Omental fat pad (tissue), 4 donors: ENCODE results near the gene BORCS6. TPM values are rescaled to one million over a fixed set of nuclear protein-coding genes. Genes with fewer than 3 reads are reported as not detected.

Source experiments
- ATAC-seq: fragments of 150-250 bp; one replicate; pipeline ENCODE4 v1.9.1; 2016; ENCODE audit warnings: mild to moderate bottlenecking, moderate library complexity; ENCODE audit not compliant: low FRiP score
- DNase-seq: peaks from one replicate; pipeline ENCODE4 v3.0.0-alpha.2; 2019; ENCODE audit warnings: low spot score
- total RNA-seq, 4 donors: library from RNA; depleted of rRNA; stranded (reverse); fragments of >200 nt; gene quantifications; one replicate each; pipeline ENCODE4 v1.1.0, GENCODE V29; 2016
- TF ChIP-seq, protein P1 (sequence below), 3 donors: fragments of 450-650 bp; IDR thresholded peaks; one replicate each; pipeline ENCODE4 v1.5.1; 2016 to 2017; ENCODE audit warnings: antibody characterized with exemption in 3 of 3, mild to moderate bottlenecking in 3 of 3, moderate library complexity in 2 of 3

BORCS6 gene
- total RNA-seq, 4 donors from 2014 or later: 4.7 to 9.9 (median 6.7) TPM

DNA sequence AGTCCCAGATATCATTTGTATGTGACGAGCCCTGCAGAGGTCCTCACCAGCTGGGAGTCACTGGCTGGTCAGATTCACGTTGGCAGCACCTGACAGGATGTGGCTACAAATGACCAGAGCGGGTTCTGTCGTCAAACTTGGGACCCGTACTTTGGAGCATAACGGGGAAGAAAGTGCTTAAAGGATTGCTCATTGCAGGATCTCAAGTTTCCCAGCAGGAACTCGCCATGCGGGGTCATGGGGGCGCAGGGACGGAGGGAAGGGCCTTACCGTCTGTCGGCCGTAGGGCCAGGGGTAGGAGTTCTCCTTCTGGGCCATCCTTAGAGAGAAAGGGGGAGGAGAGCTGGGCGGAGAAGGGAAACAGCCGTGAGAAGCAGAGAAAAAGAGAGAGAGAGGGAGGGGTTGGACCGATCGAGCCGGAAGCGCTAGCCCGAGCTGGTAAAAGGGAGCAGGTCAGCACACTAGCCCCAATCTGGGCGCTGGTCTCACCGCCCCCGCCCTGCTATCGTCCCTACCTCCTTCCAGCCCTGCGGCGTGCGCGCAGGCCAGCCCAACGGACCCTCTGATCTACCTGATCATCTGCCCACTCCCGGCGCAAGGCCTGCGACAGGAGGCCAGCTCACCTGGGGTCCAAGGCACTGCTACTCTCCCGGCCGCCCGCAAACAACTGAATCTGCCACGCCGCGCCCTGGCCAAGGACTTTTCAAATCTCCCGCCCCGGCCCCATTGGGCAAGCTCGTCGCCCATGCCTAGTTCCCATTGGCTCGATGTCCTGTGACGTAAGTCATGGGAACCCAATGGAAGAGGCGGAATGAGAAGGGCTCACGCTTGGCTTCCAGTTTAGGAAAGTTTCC is 20.2 kb upstream of the BORCS6 start, which contains the start of gene AURKB:
Gene AURKB, minus strand, starts transcription at position 669 of the 854 bp plus-strand sequence. Its CDS starts 351 bp downstream, at position 318.
- TF ChIP-seq, protein P1, sequence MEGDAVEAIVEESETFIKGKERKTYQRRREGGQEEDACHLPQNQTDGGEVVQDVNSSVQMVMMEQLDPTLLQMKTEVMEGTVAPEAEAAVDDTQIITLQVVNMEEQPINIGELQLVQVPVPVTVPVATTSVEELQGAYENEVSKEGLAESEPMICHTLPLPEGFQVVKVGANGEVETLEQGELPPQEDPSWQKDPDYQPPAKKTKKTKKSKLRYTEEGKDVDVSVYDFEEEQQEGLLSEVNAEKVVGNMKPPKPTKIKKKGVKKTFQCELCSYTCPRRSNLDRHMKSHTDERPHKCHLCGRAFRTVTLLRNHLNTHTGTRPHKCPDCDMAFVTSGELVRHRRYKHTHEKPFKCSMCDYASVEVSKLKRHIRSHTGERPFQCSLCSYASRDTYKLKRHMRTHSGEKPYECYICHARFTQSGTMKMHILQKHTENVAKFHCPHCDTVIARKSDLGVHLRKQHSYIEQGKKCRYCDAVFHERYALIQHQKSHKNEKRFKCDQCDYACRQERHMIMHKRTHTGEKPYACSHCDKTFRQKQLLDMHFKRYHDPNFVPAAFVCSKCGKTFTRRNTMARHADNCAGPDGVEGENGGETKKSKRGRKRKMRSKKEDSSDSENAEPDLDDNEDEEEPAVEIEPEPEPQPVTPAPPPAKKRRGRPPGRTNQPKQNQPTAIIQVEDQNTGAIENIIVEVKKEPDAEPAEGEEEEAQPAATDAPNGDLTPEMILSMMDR (IDR thresholded peaks at IDR 0.05): no peak
- DNase-seq (peak; percentile 98), ATAC-seq (peak; percentile 94)

DNA sequence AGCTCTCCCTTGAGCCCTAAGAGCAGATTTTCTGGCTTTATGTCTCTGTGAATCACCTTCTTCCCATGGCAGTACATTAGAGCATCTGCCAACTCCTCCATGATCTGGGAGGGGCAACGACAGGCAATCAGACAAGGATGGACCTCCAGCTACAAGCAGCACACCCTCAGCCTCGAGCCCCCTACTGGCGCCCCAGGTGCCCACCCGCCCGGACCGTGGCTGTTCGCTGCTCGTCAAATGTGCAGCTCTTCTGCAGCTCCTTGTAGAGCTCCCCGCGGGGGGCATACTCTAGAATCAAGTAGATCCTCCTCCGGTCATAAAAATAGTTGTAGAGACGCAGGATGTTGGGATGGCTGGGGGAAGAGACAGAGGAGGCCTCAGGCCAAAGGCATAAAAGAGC is 16.6 kb upstream of the BORCS6 start:
- DNase-seq (no peak), ATAC-seq (no peak)
- TF ChIP-seq, protein P1 (IDR thresholded peaks at IDR 0.05): no peak

DNA sequence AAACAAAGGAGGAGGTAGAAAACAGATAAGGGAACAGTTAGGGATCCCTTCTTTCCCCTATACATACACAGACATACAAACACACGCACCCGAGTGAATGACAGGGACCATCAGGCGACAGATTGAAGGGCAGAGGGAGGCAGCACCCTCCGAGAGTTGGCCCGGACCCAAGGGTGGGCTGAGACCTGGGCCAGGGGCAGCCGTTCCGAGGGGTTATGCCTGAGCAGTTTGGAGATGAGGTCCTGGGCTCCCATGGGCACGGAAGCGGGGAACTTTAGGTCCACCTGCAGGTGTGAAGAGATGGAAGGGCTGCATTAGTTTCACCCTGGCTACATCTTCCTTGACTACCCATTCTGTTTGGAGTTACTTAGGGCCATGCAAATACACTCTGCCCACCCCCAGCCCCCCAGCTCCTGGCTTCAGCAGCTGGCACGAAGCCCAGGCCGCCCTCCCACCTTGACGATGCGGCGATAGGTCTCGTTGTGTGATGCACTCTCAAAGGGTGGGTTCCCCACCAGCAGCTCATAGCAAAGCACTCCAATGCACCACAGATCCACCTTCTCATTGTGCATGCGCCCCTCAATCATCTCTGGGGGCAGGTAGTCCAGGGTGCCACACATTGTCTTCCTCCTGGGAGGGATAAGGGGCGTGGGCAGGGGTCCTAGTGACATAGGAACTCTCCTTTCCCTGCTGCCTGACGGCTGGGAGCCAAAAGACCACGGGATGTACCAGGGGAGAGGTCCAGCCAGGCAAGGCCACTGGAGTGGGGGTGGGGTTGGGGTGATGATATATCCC is 15.0 kb upstream of the BORCS6 start:
- DNase-seq (no peak), ATAC-seq (no peak)
- TF ChIP-seq, protein P1 (IDR thresholded peaks at IDR 0.05): no peak

DNA sequence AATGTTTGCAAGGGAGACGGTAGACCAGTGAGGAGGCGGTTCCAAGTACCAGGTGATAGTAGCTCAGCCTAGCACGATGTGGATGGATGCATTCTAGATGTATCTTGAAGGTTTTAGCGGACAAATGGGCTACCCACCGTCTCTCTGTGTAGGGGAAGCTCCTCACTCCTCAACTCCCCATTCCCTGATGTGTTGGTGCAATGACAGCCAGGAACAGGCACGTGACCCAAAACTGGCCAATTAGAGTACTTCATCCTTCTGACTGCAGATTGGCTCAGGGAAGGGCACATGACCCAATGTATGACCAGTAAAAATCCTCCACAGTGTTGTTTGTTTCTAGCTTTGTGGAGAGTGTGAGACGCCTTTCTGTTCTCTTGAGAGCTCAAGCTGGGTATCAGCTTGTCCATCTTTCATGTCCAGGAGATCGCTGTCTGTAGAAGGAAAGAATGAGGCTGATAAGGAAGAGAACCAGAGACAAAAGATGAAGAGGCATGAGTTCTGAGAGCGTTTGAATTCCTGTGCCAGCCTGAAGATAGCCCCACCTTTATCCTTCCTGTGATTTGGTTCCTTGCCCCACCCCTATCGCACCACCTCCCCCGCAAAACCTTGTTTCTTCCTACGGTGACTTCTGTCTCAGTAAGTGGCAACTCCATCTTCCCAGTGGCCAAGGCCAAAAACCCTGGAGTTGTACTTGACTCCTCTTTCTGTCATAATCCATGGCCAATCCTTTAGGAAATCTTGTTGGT is 2.3 kb upstream of the BORCS6 start:
- TF ChIP-seq, protein P1 (IDR thresholded peaks at IDR 0.05): no peak
- ATAC-seq (peak; percentile 24), DNase-seq (no peak)

DNA sequence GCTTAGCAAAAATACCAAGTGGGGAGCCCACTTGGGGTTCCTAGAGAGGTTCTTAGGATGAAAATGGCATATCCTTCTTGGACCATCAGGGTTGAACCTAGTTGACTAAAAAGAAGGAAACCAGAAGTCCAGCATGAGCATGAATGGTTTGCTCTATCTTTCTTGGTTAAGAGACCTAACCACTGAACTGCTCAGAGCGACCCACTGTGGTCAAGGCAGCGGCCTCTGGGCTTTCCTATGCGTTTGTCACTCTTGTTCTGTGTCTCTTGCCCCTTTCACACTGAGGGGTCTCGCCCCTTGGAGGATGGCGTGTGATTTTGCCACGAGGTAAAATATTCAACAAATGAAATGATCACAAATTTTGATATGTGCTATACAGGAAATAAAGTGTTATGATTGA is 526 bp upstream of the BORCS6 start:
- DNase-seq: no peak
- no peak for ATAC-seq
- TF ChIP-seq, protein P1 (IDR thresholded peaks at IDR 0.05): no peak

DNA sequence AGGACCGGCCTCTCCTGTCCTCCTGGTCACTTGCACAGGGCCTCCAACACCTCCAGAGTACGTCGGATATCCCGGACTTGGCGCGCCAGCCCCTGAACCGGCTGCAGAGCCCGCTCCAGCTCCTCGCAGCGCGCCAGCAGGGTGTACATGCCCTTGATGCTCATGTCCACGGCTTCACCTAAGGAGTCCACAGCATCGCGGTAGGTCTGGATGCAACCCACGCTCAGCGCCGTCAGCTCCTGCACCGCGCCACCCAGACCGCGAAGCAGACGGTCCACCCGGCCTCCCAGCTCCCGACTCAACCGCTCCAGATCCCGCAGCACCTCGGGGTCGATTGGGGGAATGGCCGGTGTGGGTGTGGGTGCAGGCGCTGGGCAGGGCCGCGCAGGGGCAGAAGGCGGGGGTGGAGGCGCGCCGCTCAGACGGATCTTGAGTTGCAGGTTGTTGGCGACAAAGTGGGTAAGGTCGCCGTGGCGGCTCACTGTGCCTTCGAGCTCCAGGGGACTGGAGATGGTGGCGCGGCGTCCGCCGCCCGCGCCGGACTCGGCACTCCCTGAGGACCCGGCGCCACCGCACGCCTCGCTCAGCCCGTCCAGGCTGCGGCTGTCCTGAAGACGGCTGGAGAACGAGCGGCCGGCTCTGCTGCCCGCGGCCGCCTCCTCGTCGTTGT is 804 bp downstream of the BORCS6 start:
- TF ChIP-seq, protein P1 (IDR thresholded peaks at IDR 0.05): no peak
- ATAC-seq (no peak), DNase-seq (no peak)
